ENCODE results near the gene MATN1.
A peak's percentile ranks its signal among the peaks of the same experiment; 100 is the strongest.

MATN1 gene

DNA sequence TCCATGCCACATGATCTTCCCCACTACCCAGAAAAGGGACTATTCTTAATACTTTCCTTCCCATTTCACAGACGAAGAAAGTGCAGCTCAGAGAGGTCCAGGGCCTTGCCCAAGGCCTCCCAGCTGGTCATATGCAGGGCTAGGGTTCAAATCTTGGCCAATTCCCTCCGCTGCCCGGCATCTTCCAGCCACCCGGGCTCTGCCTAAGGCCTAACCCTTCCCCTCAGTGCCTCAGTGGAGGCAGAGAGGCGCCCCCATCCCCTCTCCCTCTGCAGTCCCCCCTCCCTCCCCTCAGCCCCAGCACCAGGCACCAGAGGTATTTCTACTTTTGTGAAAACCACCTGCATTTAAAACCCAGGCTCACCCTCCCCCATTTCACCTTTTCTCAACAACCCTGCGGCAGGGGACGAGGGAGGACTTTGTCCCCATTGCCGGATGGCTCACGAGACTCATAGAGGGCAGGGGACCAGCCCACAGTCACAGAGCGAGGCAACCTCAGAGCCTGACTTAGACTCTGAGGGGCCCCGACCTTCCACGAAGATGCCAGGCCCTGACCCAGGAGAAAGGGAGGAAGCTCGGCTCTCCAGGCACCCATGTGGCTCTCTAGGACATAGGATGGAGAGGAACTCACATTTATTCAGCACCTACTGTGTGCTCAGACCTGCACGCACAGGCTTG is 21.9 kb upstream of the MATN1 start:
- no peak for DNase-seq (ENCODE audit: low read depth in 1 of 2, low spot score in 1 of 2)

DNA sequence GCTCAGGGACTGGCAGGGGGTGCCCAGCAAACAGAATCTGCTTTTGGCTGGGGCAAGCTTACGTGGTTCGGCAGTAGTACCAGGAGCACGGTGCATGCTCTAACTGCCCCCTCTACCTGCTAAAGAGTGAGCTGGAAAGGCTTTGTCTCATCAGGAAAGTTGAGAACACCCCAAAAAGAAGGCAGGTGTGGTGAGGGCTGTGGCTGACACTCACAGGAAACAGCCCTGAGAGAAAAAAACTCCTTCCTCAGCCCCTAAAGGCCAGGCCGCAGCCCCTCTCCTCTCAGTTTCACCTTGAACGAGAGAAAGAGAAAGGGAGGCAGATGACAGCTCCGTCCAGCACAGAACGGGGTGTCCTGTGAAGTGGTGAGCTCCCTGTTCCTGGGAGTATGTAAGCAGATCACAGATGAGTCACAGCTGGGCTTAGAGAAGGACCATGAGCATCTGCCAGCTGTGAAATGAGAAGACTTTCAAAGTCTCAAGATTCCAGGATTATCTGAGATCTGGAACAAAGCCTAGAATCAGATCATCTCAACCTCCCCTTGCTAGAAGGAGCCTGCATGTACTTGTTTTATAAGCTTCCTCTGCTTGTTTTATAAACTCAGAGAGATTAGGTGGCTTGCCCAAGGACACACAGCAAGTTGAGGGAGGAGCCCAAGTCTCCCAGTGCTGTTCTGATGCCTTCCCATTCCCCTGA is 20.8 kb upstream of the MATN1 start:
- DNase-seq (ENCODE audit: low read depth in 1 of 2, low spot score in 1 of 2) = no peak

DNA sequence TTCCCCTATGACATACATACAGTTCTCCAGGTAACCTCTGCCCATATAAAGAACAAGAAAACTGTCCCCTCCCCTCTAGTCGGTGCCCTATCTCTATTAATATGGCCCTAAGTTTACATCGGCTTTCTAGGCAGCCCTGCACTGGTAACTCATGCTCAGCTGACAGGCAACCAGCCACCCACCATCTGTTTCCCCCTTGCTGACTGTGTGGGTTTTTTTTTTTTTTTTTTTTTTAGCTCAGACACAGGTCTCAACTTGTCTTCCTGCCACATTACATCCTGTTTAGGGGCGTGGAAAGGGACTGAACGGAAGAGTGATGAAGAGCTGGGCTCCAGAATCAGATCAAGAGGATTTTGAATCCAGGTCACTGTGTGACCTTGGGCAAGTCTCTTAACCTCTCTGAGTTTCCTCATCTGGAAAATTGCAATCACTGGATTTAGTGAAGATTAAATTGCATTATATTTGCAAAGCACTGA is 20.2 kb upstream of the MATN1 start:
- DNase-seq (ENCODE audit: low read depth in 1 of 2, low spot score in 1 of 2) = peak in 1 of 2 donors; percentile 42

- DNase-seq (ENCODE audit: low read depth in 1 of 2, low spot score in 1 of 2) = no peak
These were observed 19.7 kb upstream of the MATN1 start for GRCh38 chr1:30742963-30743559.

DNA sequence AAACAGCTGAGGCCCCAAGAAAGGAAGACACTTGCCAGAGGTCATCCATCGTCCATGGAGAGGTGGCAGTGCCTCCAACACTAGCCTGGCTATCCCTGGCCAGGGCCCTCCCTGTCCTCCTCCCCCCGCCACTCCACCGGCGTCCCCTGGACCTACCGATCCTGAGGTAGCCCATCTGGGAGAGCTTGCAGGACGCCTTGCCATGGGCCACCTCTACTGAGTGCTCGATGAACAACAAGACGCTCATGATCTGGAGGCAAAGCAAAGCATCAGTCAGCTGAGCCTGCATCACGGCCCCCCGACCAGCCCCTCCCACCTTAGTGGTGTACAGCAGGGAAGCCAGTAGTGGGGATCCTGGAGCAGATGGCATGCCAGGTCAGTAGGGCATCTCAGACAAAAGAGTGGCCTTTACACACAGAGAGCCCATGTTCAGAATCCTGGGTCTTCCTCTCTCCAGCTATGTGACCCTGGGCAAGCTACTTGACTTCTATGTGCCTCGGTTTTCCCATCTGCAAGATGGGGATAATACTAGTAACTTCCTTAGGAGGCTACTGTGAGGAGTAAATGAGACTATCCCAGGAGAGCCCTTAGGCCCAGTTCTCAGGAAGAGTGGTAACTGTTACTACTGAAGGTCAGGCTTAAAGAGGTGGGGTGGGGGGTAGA is 19.0 kb upstream of the MATN1 start:
- DNase-seq (ENCODE audit: low read depth in 1 of 2, low spot score in 1 of 2) = no peak

DNA sequence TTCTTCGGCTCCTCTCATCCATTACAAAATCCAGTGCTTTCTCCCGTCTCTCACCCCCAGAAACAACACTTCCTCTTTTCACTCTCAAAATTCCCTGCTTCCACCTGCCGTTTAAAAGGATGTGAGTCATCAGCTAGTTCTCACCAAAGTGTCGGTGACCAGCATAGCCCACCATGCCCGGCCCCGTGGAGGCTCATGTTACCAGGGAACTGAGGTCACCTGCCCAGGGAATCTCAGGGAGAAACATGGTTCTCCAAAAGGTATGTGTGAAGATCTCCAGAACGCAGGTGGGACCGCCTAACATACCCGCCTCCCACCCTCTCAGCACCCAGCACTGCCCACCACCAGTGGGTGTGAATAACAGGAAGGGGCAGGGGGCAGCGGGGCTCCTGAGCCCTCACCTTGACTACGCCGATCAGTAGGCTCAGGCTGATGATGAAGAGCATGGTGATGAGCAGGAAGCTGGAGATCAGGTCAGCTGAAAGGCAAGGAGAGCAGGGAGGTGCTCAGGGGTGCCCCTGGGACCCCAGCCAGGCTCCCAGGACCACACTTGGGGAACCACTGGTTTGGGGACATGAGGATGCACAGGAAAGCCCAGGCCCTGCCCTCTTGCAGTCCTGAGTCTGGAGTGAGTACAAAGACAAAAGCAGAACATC is 18.0 kb upstream of the MATN1 start:
- no peak for DNase-seq (ENCODE audit: low read depth in 1 of 2, low spot score in 1 of 2)

GRCh38 chr1:30740251-30741238 is 17.2 kb upstream of the MATN1 start:
- DNase-seq (ENCODE audit: low read depth in 1 of 2, low spot score in 1 of 2) = no peak

DNA sequence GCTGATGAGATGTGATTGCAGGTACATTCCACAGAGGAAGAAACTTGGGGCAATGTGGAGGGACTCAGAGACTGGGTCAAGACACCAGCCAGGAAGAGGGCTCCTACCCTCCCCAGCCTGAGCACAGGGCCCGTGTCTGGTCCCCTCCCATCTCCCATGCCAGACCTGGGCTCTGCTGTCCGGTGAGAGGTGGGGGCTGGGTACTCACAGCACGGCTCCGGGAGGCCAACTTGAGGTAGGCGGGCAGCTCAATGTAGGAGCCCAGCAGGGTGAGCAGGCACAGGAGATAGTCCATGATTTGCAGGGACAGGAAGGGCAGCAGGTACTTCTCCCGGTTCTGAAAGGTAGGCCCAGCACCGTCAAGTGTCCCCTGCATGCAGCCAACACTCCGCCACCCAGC is 16.2 kb upstream of the MATN1 start:
- no peak for DNase-seq (ENCODE audit: low read depth in 1 of 2, low spot score in 1 of 2)

DNA sequence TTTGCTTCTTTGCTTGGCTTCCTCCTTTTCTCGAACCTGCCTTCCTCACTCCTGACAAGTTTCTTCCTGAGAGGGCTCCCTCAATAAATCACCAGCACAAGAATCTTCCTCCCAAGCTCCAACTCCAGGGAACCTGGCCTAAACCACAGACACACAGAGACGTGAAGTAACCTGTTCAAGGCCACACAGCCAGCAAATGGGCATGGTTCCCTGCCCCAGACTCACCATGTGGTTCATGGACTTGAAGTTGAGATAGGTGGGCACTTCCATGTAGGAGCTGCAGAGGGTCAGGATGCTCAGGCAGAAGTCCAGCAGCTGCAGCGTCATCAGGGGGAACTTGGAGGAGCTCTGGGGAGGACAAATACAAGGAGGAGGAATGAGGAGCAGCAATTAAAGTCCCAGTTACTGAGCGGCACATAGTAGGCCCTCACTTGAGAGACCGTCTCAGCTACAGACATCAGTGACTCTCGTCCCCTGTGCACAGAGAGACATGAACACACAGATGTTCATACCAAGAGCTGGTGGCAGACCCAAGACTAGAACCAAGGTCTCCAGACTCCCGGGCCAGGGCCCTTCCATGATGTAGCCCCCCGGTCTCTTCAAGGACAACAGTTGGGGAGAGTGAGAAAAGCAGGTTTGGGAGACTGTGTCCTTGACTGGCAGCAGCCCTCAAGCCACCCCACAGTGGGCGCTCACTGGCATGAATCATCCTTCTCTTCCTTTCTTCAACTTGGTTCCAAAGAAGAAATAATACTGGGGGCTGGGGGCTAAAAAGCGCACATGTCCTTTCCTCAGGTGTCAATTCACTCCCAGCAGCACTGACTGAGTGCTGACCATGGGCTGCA is 15.6 kb upstream of the MATN1 start:
- no peak for DNase-seq (ENCODE audit: low read depth in 1 of 2, low spot score in 1 of 2)

- no peak for DNase-seq (ENCODE audit: low read depth in 1 of 2, low spot score in 1 of 2)
These were observed 14.8 kb upstream of the MATN1 start for GRCh38 chr1:30738040-30738714.

DNA sequence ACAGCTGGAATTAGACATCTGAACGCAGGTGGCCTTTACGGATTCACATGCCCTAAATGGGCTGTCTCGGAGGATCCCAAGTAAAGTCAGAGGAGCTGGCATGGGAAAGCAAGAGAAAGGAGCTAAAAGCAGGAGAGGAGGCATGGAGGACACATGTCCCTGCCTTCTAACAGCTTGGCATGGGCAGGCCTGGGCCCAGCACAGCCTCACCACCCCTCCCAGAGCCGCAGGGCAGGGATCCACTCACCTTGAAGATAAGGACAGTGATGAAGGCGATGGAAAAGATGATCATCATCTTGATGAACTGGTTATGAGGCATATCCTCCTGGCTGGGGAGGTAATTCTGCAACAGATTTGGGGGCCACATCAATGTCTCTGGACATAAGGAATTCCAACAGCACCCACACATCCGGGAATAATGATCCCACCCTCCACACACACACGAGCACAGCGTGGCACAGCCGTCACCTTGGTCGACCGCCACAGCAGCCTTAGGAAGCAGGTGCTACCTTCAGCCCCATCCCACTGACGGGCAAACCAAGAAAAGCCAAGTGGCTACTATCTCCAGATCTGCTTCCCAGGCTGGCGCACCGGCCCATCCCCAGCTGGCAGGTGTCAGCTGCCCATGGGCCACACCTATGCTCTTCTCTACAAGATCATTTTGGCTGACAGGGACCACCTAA is 14.1 kb upstream of the MATN1 start:
- no peak for DNase-seq (ENCODE audit: low read depth in 1 of 2, low spot score in 1 of 2)

DNA sequence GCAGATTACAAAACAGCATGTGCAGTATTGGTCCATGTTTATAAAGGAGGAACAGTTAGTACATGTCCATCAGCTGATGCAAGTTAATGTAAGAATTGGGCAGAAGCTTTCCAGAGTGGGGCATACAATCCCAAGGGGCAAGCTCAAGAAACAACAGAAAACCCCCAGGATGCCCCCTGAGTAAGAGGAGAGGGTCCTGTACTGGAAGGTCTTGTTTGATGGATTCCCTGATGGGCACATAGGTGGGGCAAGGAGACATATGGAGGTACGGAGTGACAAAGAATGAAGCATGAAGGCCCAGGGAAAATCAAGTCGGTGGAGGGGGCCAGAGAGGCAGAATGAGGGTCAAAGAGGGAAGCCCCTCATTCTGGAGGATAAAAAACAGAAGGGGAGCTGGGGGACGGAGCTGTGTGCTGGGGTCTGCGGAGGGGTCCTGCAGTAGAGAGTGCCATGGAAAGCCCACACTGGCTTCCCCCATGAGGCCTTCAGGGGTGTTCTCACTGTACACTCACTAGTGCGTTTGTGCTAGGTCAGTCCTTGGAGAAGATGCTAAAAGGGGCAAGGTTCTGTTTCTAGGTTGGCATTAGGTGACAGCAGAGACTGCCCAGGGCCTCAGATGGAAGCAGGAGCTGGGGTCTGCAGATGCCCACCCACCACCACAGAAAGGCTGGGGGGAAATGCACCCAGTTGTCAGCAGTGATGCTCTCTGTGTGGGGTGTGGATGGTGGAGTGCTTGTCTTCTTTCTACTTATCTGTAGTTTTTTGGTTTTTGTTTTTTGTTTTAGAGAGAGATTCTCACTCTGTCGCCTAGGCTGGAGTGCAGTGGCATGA is 12.5 kb upstream of the MATN1 start:
- no peak for DNase-seq (ENCODE audit: low read depth in 1 of 2, low spot score in 1 of 2)

GRCh38 chr1:30735124-30735523 is 11.7 kb upstream of the MATN1 start:
- DNase-seq (ENCODE audit: low read depth in 1 of 2, low spot score in 1 of 2) = no peak

DNA sequence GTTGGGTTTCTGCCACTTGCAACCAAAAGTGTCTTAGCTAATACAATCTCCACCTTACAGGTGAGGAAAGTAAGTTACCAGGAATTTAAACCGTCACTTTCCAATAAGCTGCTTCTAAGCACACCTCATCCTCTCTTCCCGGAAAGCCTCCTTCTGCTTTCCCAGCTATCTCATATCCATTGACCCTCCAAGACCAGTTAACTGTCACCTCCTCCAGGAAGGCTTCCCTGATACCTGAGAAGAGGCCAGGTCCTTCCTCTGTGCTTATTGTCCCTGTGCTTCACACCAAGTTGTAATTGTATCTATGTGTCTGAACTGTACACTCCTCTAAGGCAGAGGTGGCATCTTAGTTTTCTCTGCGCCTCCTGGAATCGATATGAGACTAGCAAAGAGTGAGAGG is 11.2 kb upstream of the MATN1 start:
- DNase-seq (ENCODE audit: low read depth in 1 of 2, low spot score in 1 of 2) = no peak

GRCh38 chr1:30734106-30734505 is 10.7 kb upstream of the MATN1 start:
- DNase-seq (ENCODE audit: low read depth in 1 of 2, low spot score in 1 of 2) = no peak

DNA sequence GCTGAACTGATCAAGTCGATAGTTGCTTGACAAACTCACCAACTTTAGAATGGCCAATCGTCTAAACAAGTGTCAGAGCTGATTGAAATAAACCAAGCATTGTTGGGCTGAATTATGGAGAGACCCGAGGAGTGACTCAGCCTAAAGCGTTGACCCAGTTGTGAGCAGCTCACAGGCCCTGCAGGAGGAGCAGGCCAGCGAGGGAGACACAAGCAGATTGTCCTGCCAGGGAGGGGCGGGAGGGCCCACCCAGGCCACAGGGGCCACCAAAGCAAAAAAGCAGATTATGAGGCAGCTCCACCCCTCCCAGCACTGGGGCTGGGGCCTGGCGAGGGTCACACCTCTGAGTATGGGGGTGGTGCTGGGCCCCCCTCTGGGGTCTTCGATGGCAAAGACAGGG is 10.1 kb upstream of the MATN1 start:
- DNase-seq (ENCODE audit: low read depth in 1 of 2, low spot score in 1 of 2) = no peak

- DNase-seq (ENCODE audit: low read depth in 1 of 2, low spot score in 1 of 2) = no peak
These were observed 9.1 kb upstream of the MATN1 start for GRCh38 chr1:30732277-30732996.
